Dermis lymphatic vessel endothelial cell (primary cell): Measurements from ENCODE around the gene CPT1A. TPM values are rescaled to one million over a fixed set of nuclear protein-coding genes. Genes with fewer than 3 reads are reported as not detected.

Source experiments
- total RNA-seq: library from RNA; depleted of rRNA; stranded (reverse); fragments of >200 nt; gene quantifications from 2 replicates; pipeline ENCODE4 v1.2.1, GENCODE V29; 2014

Gene CPT1A
- total RNA-seq: 71.9 and 108 TPM in 2 replicates

DNA sequence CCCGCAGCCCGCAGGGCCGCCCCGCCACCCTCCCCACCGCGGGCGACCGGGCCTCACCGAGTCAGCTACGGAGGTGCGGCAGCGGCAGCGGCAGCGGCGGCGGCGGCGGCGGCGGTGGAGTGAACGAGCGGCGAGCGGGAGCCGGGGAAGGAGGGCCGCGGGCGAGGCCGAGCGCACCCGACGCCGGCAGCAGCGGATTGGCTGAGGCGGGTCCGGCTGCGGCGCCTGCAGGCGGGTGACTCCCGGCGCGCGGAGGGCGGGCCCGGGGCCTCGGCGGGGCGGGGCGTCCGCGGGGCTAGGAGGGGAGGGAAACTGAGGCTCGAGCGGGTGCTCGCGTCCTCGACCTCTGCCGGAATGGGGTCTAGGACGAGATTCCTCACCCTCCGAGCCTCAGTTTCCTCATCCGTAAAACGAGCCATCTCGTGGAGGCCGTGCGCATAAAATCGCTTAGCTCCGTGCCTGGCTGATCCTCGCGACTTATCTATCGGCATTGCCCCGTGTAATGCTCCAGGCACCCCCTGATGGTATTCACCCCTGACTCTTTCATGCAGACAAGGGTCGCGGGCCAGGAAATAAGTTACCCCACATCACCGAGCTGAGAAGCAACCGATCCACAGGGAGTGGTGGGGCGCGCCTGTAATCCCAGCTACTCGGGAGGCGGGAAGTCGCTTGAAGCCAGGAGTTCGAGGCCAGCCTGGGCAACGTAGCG lies at the start of gene CPT1A:
Gene CPT1A (minus strand): TSS at position 199 of the 709 bp plus-strand sequence. CDS start 26,442 bp downstream, outside the sequence.

DNA sequence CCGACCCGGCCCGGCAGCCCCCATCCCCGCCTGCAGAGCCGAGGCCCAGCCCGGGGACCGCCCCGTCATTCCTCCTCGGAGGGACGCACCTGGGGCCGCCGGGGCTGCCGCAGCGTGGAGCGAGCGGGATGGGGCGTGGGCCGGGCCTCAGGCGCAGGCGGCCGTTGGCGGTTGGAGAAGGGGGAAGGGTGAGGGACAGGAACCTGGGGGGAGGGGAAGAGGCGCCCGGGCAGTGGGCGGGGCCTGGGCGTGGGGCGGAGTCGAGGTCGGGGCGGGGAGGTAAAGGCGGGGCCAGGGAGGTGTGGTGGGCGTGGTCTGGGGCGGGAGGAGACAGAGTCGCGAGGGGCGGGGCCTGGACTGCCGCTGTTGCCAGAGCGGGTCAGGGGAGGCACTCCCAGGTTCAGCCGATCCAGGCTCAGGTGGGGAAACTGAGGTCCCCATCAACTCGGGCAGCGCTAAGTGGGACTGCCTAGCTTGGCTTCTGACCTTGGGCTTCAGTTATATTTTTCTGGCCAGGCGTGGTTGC lies 90.3 kb downstream of the CPT1A start, which contains the start of gene TESMIN:
Gene TESMIN (minus strand): TSS at position 190 of the 526 bp plus-strand sequence. CDS start 860 bp downstream, outside the sequence.

Other genes with a start within 250 kb of the CPT1A start
- 0.17 TPM in 1 of 2 replicates, not detected in the other for gene GAL, start 157.4 kb downstream of the CPT1A start, total RNA-seq
- 1.9 and 3.1 TPM in 2 replicates for gene TESMIN, start 90.4 kb downstream of the CPT1A start, total RNA-seq
- 71.8 and 74.3 TPM in 2 replicates for gene MRPL21, start 61.9 kb upstream of the CPT1A start, total RNA-seq
- 7.9 and 9.3 TPM in 2 replicates for gene IGHMBP2, start 62.0 kb upstream of the CPT1A start, total RNA-seq
- not detected in 2 replicates for gene MRGPRD, start 139.1 kb upstream of the CPT1A start, total RNA-seq
- not detected in 2 replicates for gene MRGPRF, start 171.3 kb upstream of the CPT1A start, total RNA-seq
- 10.2 and 12.0 TPM in 2 replicates for gene TPCN2, start 207.0 kb upstream of the CPT1A start, total RNA-seq